HUDEP-2 (cell line): Measurements from ENCODE around the gene GRIK3.

Experiments used
- DNase-seq, 76 experiments: peaks; one replicate each; lab custom pipeline; 2025; ENCODE audit not compliant: unreplicated experiment in 76 of 76; lab: John Stamatoyannopoulos, UW

GRIK3 gene

DNA sequence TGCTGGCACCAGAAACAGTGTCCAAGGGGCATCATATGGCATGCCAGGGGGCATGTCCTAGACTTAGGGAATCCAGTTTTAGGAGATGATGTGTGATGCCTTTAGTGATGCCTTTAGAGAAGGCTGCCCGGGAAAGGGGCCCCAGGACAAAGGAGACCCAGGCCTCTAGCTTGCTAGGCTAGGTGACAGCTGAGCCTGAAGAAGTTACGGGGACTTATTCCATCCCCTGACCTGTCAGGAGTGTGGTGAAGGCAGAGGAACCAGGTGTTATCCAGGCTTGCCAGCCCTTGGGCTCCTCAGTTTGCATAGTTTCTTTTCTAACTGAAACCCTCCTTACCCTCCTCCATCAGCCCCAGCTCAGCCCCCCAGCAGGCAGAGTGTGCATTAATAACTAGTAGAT is 281.9 kb downstream of the GRIK3 start:
- DNase-seq: no peak

DNA sequence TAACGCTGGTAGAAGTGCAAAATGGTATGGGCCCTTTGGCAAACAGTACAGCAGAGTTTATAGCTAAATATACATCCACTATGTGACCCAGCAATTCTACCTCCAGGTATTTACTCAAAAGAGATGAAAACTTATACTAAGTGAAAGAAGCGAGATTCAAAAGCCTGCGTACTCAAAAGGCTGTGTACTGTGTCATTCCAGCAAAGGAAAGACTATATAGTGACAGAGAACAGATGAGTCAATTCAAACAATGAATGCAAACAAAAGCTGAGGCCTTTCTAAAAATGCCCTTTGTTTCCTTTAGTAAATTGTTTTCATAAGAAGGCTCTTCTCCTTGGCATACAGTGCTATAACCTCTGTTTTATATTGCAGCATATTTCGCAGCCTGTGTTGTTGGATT is 282.8 kb downstream of the GRIK3 start:
- DNase-seq: no peak

DNA sequence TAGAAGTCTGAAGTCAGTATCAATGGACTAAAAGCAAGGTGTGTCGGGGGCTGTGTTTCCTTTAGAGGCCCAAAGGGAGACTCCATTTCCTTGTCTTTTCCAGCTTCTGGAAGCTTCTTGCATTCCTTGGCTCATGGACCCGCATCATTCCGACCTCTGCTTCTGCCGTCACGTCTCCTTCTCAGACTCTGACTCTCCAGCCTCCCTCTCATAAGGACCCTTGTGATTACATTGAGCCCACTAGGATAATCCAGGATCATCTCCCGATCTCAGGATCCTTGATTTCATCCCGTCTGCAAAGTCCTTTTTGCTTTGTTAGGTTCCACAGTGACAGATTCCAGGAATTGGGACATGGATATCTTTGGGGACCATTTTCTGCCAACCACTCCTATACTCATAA is 285.8 kb downstream of the GRIK3 start:
- no peak for DNase-seq
